ENCODE data around the gene ANAPC13.

DNA sequence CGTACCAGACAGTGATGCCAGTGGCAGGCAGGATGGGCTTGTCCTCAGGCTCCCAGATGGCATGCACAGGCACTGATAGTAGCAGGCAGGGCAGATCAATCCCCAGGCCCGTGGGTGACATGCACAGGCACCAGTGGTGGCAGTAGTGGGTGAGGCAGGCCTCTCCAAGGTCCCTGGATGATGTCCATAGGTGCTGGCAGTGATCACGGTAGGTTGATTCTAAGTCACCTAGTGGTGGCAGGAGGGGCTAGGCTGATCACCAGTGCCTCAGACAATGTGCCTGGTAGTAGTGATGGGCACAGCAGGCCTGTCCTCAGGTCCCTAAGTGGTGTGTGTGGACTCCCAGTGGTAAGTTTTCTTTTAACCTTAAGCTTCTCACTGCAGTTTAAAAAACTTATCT, 19.7 kb upstream of the ANAPC13 start:
- TF ChIP-seq, protein P1, sequence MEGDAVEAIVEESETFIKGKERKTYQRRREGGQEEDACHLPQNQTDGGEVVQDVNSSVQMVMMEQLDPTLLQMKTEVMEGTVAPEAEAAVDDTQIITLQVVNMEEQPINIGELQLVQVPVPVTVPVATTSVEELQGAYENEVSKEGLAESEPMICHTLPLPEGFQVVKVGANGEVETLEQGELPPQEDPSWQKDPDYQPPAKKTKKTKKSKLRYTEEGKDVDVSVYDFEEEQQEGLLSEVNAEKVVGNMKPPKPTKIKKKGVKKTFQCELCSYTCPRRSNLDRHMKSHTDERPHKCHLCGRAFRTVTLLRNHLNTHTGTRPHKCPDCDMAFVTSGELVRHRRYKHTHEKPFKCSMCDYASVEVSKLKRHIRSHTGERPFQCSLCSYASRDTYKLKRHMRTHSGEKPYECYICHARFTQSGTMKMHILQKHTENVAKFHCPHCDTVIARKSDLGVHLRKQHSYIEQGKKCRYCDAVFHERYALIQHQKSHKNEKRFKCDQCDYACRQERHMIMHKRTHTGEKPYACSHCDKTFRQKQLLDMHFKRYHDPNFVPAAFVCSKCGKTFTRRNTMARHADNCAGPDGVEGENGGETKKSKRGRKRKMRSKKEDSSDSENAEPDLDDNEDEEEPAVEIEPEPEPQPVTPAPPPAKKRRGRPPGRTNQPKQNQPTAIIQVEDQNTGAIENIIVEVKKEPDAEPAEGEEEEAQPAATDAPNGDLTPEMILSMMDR (conservative IDR thresholded peaks at IDR 0.05), result no peak
- no peak for TF ChIP-seq EZH2 (IDR thresholded peaks at IDR 0.05; ENCODE audit: low read depth)

Measured in PC-9 (cell line).